Natural killer cell (primary cell): ENCODE results near the gene NT5E. TPM values are rescaled to one million over a fixed set of nuclear protein-coding genes. Genes with fewer than 3 reads are reported as not detected.

ENCODE experiments used
- ATAC-seq, 3 donors: fragments of 150-1000 bp in 2 of 3; fragments of 200-7000 bp in 1 of 3; cut with Tn5 transposase; 1 replicate in 1 of 3; 2 replicates in 2 of 3; pipeline ENCODE4 v1.10.0; 2021; ENCODE audit warnings: mild to moderate bottlenecking in 2 of 3, moderate library complexity in 2 of 3
- DNase-seq, 2 donors: peaks; one replicate each; pipeline versions ENCODE4 v3.0.0 to v3.0.0-alpha.2; 2013 to 2021; ENCODE audit warnings: mixed read lengths in 1 of 2
- H3K27ac ChIP-seq: one replicate; pipeline ENCODE4 v1.5.1; 2013; ENCODE audit warnings: mild to moderate bottlenecking, low read length
- H3K27me3 ChIP-seq: one replicate; pipeline ENCODE4 v1.6.1; 2013; ENCODE audit warnings: low read length; ENCODE audit not compliant: control insufficient read depth, insufficient read depth
- H3K36me3 ChIP-seq: one replicate; pipeline ENCODE4 v1.6.1; 2013; ENCODE audit warnings: low read length; ENCODE audit not compliant: control insufficient read depth, insufficient read depth
- H3K4me1 ChIP-seq: one replicate; pipeline ENCODE4 v1.6.1; 2013; ENCODE audit warnings: low read length; ENCODE audit not compliant: control insufficient read depth, insufficient read depth
- H3K4me3 ChIP-seq: one replicate; pipeline ENCODE4 v1.5.1; 2013; ENCODE audit warnings: low read length
- H3K9me3 ChIP-seq: one replicate; pipeline ENCODE4 v1.6.1; 2013; ENCODE audit warnings: low read length; ENCODE audit not compliant: control insufficient read depth, insufficient read depth
- H3K27ac Mint-ChIP-seq, 2 donors: one replicate each; pipeline ENCODE4 v1.8.0; 2022; ENCODE audit warnings: mild to moderate bottlenecking in 2 of 2, mixed read lengths in 2 of 2, moderate library complexity in 1 of 2
- H3K27me3 Mint-ChIP-seq, 2 donors: one replicate each; pipeline ENCODE4 v1.8.0; 2022; ENCODE audit warnings: low read depth in 2 of 2, mixed read lengths in 2 of 2
- H3K36me3 Mint-ChIP-seq: one replicate; pipeline ENCODE4 v1.8.0; 2022; ENCODE audit warnings: mixed read lengths
- H3K4me1 Mint-ChIP-seq, 2 donors: one replicate each; pipeline ENCODE4 v1.8.0; 2022; ENCODE audit warnings: mixed read lengths in 2 of 2
- H3K4me3 Mint-ChIP-seq: one replicate; pipeline ENCODE4 v1.8.0; 2022; ENCODE audit warnings: mild to moderate bottlenecking, moderate library complexity, mixed read lengths
- H3K9me3 Mint-ChIP-seq, 2 donors: one replicate each; pipeline ENCODE4 v1.8.0; 2022; ENCODE audit warnings: mixed read lengths in 2 of 2
- WGBS: methylation state at CpG from one replicate; pipeline ENCODE4 v1.1.7; 2013; ENCODE audit warnings: missing lambda C conversion rate; ENCODE audit not compliant: insufficient coverage; 5-methylcytosine and 5-hydroxymethylcytosine counted together
- intact Hi-C: fragments of 100-400 bp; cut with micrococcal nuclease; formaldehyde crosslinking; loops from one replicate; pipeline ENCODE4 v1.14.2; 2022
- total RNA-seq, 4 donors: library from RNA; stranded (reverse); fragments of 120-200 nt in 1 of 4; gene quantifications; one replicate each; pipeline versions ENCODE4 v1.2.3 to v1.2.4, GENCODE V29; 2013 to 2022
- TF ChIP-seq, protein P1 (sequence below): fragments of 200-600 bp; IDR thresholded peaks from one replicate; pipeline ENCODE4 v1.8.0; 2022; ENCODE audit warnings: antibody characterized with exemption

NT5E gene
- total RNA-seq, 3 donors from 2014 or later (not counting 1 experiment from before 2014, with no cell fraction given): 0.57 to 0.70 TPM; not detected in 1

DNA sequence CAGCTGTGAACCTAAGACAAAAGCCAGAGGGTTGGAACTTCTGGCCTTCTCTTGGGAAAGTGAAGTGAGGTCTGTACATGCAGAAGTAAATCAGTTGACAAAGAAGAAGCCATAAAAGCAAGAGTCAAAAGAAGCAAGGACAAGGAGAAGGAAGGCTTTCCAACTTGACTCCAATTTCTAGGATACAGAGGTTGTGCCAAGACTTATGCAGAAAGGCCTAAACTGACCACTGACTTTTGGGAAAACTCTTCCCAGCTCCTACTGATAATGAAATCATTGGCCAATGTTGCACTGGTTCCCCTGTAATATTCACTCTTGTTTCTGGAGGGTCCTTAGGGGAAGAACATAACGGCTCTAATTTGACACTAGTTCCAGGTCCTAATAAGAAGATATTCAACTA lies 29.3 kb upstream of the NT5E start:
- no peak for DNase-seq
- no peaks in the 10 kb centered on the region for H3K4me1 ChIP-seq
- H3K27ac Mint-ChIP-seq: no peak overlapping the region
- ATAC-seq: no peak
- TF ChIP-seq, protein P1, sequence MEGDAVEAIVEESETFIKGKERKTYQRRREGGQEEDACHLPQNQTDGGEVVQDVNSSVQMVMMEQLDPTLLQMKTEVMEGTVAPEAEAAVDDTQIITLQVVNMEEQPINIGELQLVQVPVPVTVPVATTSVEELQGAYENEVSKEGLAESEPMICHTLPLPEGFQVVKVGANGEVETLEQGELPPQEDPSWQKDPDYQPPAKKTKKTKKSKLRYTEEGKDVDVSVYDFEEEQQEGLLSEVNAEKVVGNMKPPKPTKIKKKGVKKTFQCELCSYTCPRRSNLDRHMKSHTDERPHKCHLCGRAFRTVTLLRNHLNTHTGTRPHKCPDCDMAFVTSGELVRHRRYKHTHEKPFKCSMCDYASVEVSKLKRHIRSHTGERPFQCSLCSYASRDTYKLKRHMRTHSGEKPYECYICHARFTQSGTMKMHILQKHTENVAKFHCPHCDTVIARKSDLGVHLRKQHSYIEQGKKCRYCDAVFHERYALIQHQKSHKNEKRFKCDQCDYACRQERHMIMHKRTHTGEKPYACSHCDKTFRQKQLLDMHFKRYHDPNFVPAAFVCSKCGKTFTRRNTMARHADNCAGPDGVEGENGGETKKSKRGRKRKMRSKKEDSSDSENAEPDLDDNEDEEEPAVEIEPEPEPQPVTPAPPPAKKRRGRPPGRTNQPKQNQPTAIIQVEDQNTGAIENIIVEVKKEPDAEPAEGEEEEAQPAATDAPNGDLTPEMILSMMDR: no peak
- H3K9me3 ChIP-seq: no peaks in the 10 kb centered on the region
- H3K4me3 ChIP-seq: no peak overlapping the region
- no peak overlapping the region for H3K27ac ChIP-seq
- H3K36me3 Mint-ChIP-seq: peaks cover 7% of the 10 kb centered on the region
- intact Hi-C loops: no loop called here
- peaks cover 9 to 11% of the 10 kb centered on the region in 2 donors for H3K27me3 Mint-ChIP-seq
- H3K36me3 ChIP-seq: no peaks in the 10 kb centered on the region
- H3K4me3 Mint-ChIP-seq: no peak overlapping the region
- peaks cover 11 to 14% of the 10 kb centered on the region in 2 donors for H3K4me1 Mint-ChIP-seq
- H3K9me3 Mint-ChIP-seq: peaks cover under 1 to 2% of the 10 kb centered on the region in 2 donors
- 100% methylated on average over 1 of the region's 1 CpG for WGBS
- no peaks in the 10 kb centered on the region for H3K27me3 ChIP-seq

DNA sequence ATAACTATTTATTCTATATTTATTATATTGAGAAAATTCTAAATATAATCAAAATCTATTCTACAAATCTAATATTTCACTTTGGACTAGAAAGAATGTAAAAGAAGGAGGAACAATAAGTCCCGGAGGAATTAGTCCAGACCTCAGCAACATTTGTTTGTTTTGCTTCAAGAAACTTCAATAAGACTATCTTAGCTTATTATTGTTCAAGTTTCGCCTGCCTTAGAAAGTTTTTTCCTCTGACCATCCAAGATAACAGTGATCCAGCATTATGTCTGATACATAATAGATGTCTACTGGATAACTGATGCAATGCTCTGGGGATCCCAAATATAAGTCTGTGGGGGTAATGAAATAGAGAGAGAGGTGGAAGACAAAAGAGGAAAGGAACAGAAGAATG lies 28.7 kb upstream of the NT5E start:
- peaks cover 10% of the 10 kb centered on the region for H3K36me3 Mint-ChIP-seq
- TF ChIP-seq, protein P1: no peak
- peaks cover 2 to 6% of the 10 kb centered on the region in 2 donors for H3K9me3 Mint-ChIP-seq
- H3K27me3 Mint-ChIP-seq: peaks cover 6 to 7% of the 10 kb centered on the region in 2 donors
- Histone ChIP-seq H3K27me3 (no peaks in the 10 kb centered on the region), H3K36me3 (no peaks in the 10 kb centered on the region), H3K4me1 (no peaks in the 10 kb centered on the region), H3K4me3 (no peak overlapping the region), H3K9me3 (peaks cover 2% of the 10 kb centered on the region), H3K27ac (no peak overlapping the region)
- 100% methylated on average over 1 of the region's 2 CpGs for WGBS
- ATAC-seq: no peak
- intact Hi-C loops: no loop called here
- peaks cover 11 to 14% of the 10 kb centered on the region in 2 donors for H3K4me1 Mint-ChIP-seq
- H3K4me3 Mint-ChIP-seq: no peak overlapping the region
- DNase-seq: no peak
- no peak overlapping the region for H3K27ac Mint-ChIP-seq

DNA sequence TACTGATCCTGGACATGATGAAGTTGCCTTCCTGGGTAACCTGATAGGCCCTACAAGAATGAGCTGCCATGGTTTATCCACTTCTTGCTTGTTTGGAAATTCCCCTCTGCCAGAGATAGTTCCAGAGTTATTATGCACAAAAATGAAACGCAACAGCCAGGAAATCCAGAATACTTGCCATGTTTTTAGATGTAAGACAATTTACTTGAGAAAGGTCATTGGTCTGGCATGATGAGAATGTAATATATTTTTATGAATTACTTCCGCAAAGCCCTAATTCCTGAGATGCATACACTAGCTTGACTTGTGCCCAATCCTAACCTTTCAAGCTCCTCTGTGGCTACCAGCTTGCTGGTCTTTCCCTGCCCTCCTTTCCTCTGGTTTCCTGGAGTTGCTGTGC lies 27.9 kb upstream of the NT5E start:
- H3K27ac Mint-ChIP-seq: no peak overlapping the region

More for the DNA sequence above, 27.9 kb upstream of the NT5E start:
- no peak for ATAC-seq
- Mint-ChIP-seq H3K27me3 (peaks cover 0 to 10% of the 10 kb centered on the region in 2 donors), H3K4me3 (no peak overlapping the region), H3K9me3 (peaks cover 2 to 6% of the 10 kb centered on the region in 2 donors), H3K36me3 (peaks cover 10% of the 10 kb centered on the region), H3K4me1 (peaks cover 11 to 14% of the 10 kb centered on the region in 2 donors)
- no peak for DNase-seq
- Histone ChIP-seq H3K27ac (no peak overlapping the region), H3K36me3 (no peaks in the 10 kb centered on the region), H3K4me1 (no peaks in the 10 kb centered on the region), H3K27me3 (no peaks in the 10 kb centered on the region), H3K4me3 (no peak overlapping the region), H3K9me3 (peaks cover 5% of the 10 kb centered on the region)
- intact Hi-C loops: no loop called here
- 96% methylated on average over 2 of the region's 2 CpGs for WGBS
- TF ChIP-seq, protein P1: no peak
